Right ventricle myocardium inferior (tissue), 1 donor: ENCODE results near the gene MT1A. TPM values are rescaled to one million over a fixed set of nuclear protein-coding genes. Genes with fewer than 3 reads are reported as not detected.

Experiments used
- ATAC-seq: fragments of 200-7000 bp; cut with Tn5 transposase; one replicate; pipeline ENCODE4 v1.9.1; 2020; ENCODE audit warnings: mild to moderate bottlenecking, moderate library complexity
- DNase-seq: peaks from one replicate; pipeline ENCODE4 v3.0.0; 2021; ENCODE audit errors: missing footprints
- intact Hi-C: fragments of 100-400 bp; cut with DNase I; formaldehyde crosslinking; loops from one replicate; pipeline ENCODE4 v1.11.0; 2022
- total RNA-seq: library from RNA; stranded (reverse); fragmentation: NEBNext Ultra II Directional; extraction: Animal tissue kit (Norgen Biotek cat#: 25700); gene quantifications from one replicate; pipeline ENCODE4 v1.2.1, GENCODE V29; 2021
- donor health status: DM: no; HTN: yes; CAD: no; lungs with severe emphysema.

Gene MT1A
- total RNA-seq, 1 donor from 2014 or later, result 2.9 TPM

GRCh38 chr16:56625943-56626654, 12.4 kb upstream of the MT1A start:
- intact Hi-C loops, result loop anchor here (1.0 kb wide), 2 partner anchors 15 to 18 kb away; partner anchors contain the start of gene MT2A
- DNase-seq (peak; percentile 80), ATAC-seq (peak; percentile 78)

- no peak for ATAC-seq
- no peak for DNase-seq
- intact Hi-C loops, result loop anchor here (1.0 kb wide), 1 partner anchor 18 kb away; the partner anchor contains the start of gene MT2A
Measured at GRCh38 chr16:56626685-56627084, 11.8 kb upstream of the MT1A start.

GRCh38 chr16:56628486-56629350, 9.7 kb upstream of the MT1A start:
- DNase-seq, result no peak
- intact Hi-C loops, result no loop called here
- no peak for ATAC-seq

- DNase-seq (no peak), ATAC-seq (no peak)
- intact Hi-C loops, result no loop called here
Measured at GRCh38 chr16:56629531-56629930, 8.9 kb upstream of the MT1A start.

- DNase-seq, result no peak
- no peak for ATAC-seq
- intact Hi-C loops, result no loop called here
Measured at GRCh38 chr16:56630134-56630533, 8.3 kb upstream of the MT1A start.

GRCh38 chr16:56631197-56631596, 7.3 kb upstream of the MT1A start:
- DNase-seq (peak; percentile 34), ATAC-seq (no peak)
- intact Hi-C loops, result no loop called here

GRCh38 chr16:56631832-56632155, 6.7 kb upstream of the MT1A start:
- intact Hi-C loops, result loop anchor here (2.0 kb wide), 1 partner anchor 25 kb away; no protein-coding TSS in a partner anchor
- ATAC-seq (no peak), DNase-seq (no peak)

- ATAC-seq, result peak; percentile 90
- intact Hi-C loops, result loop anchor here (2.0 kb wide), 1 partner anchor 26 kb away; no protein-coding TSS in a partner anchor
- DNase-seq, result peak; percentile 86
Measured at GRCh38 chr16:56632156-56632847, 6.2 kb upstream of the MT1A start, which contains the start of gene MT1M. TSS of gene MT1M (plus strand) at chr16:56632659. CDS start at chr16:56632732, 73 bp downstream.

- peak; percentile 45 for DNase-seq
- no peak for ATAC-seq
- intact Hi-C loops, result loop anchor here (2.0 kb wide), 1 partner anchor 26 kb away; no protein-coding TSS in a partner anchor
Measured at GRCh38 chr16:56632848-56633365, 5.6 kb upstream of the MT1A start.

- intact Hi-C loops, result loop anchor here (2.0 kb wide), 1 partner anchor 27 kb away; no protein-coding TSS in a partner anchor
- DNase-seq (peak; percentile 45), ATAC-seq (no peak)
Measured at GRCh38 chr16:56633535-56633934, 4.9 kb upstream of the MT1A start.

- ATAC-seq (no peak), DNase-seq (peak; percentile 33)
- intact Hi-C loops, result loop anchor here (5.0 kb wide), 1 partner anchor 47 kb away; the partner anchor contains the start of gene MT1X
Measured at GRCh38 chr16:56634715-56635440, 3.6 kb upstream of the MT1A start.

- DNase-seq, result peak; percentile 44
- ATAC-seq, result no peak
- intact Hi-C loops, result loop anchor here (5.0 kb wide), 1 partner anchor 47 kb away; the partner anchor contains the start of gene MT1X
Measured at GRCh38 chr16:56635441-56635967, 3.0 kb upstream of the MT1A start.

GRCh38 chr16:56636616-56637413, 1.7 kb upstream of the MT1A start:
- DNase-seq (peak; percentile 4), ATAC-seq (no peak)
- intact Hi-C loops, result loop anchor here (5.0 kb wide), 1 partner anchor 45 kb away; the partner anchor contains the start of gene MT1X

- DNase-seq (peak; percentile 14), ATAC-seq (no peak)
- intact Hi-C loops, result loop anchor here (5.0 kb wide), 1 partner anchor 43 kb away; the partner anchor contains the start of gene MT1X
Measured at GRCh38 chr16:56639045-56639444, 579 bp downstream of the MT1A start.

GRCh38 chr16:56640076-56640475, 1.6 kb downstream of the MT1A start:
- intact Hi-C loops, result no loop called here
- ATAC-seq (no peak), DNase-seq (no peak)

- ATAC-seq (no peak), DNase-seq (peak; percentile 6)
- intact Hi-C loops, result no loop called here
Measured at GRCh38 chr16:56641166-56641565, 2.7 kb downstream of the MT1A start.
